PC-9 (cell line): ENCODE measurements around the gene HIRA. TPM values are rescaled to one million over a fixed set of nuclear protein-coding genes. Genes with fewer than 3 reads are reported as not detected.

Experiments used
- BruUV-seq: library from RNA; stranded (reverse); fragments of 400-500 nt; replicated peaks from 2 replicates; lab custom pipeline; 2021; lab: Mats Ljungman, UMichigan
- CTCF ChIA-PET: fragments of 300-600 bp; sonication (Branson Sonifier 250); formaldehyde crosslinking; loops from one replicate; lab custom pipeline; 2022; ENCODE audit warnings: antibody characterized with exemption; lab: Charles Lee
- POLR2A ChIA-PET: fragments of 300-600 bp; sonication (Branson Sonifier 250); formaldehyde crosslinking; loops from one replicate; lab custom pipeline; 2022; ENCODE audit warnings: antibody characterized with exemption; ENCODE audit not compliant: unreplicated experiment; lab: Charles Lee
- DNase-seq, 2 experiments: peaks; one replicate each; pipeline versions ENCODE4 v3.0.0 to v3.0.0-alpha.2; 2015 to 2022; ENCODE audit warnings: mixed read lengths in 1 of 2
- H2AFZ ChIP-seq: fragments of 200-600 bp; sonication (generic); 2 replicates; pipeline ENCODE4 v1.8.1; 2017; ENCODE audit warnings: antibody characterized with exemption
- H3F3A ChIP-seq: fragments of 200-600 bp; sonication (generic); 2 replicates; pipeline ENCODE4 v1.8.1; 2017; ENCODE audit warnings: antibody characterized with exemption, mild to moderate bottlenecking, low read depth; ENCODE audit not compliant: insufficient read depth
- H3K27ac ChIP-seq: fragments of 200-600 bp; sonication (generic); 2 replicates; pipeline ENCODE4 v1.6.1; 2016; ENCODE audit warnings: mixed run types
- H3K27me3 ChIP-seq: fragments of 200-600 bp; sonication (generic); 2 replicates; pipeline ENCODE4 v1.6.1; 2016; ENCODE audit warnings: low read depth, mixed run types; ENCODE audit not compliant: insufficient read depth
- H3K36me3 ChIP-seq: fragments of 200-600 bp; sonication (generic); 2 replicates; pipeline ENCODE4 v1.6.1; 2016; ENCODE audit warnings: low read depth, mixed run types
- H3K4me1 ChIP-seq: fragments of 200-600 bp; sonication (generic); replicated peaks from 2 replicates; pipeline ENCODE4 v1.6.1; 2016; ENCODE audit warnings: mixed run types; ENCODE audit not compliant: insufficient read depth
- H3K4me2 ChIP-seq: fragments of 200-600 bp; sonication (generic); 2 replicates; pipeline ENCODE4 v1.6.1; 2017; ENCODE audit warnings: mixed run types
- H3K4me3 ChIP-seq: fragments of 200-600 bp; sonication (generic); 2 replicates; pipeline ENCODE4 v1.6.1; 2016; ENCODE audit warnings: mixed run types
- H3K79me2 ChIP-seq: fragments of 200-600 bp; sonication (generic); 2 replicates; pipeline ENCODE4 v1.6.1; 2017; ENCODE audit warnings: low read depth, mixed run types
- H3K9me2 ChIP-seq: fragments of 200-600 bp; sonication (generic); 2 replicates; pipeline ENCODE4 v1.8.1; 2017; ENCODE audit warnings: mild to moderate bottlenecking; ENCODE audit not compliant: insufficient read depth
- H3K9me3 ChIP-seq: fragments of 200-600 bp; sonication (generic); 2 replicates; pipeline ENCODE4 v1.8.1; 2016; ENCODE audit warnings: low read depth; ENCODE audit not compliant: insufficient read depth
- H4K20me1 ChIP-seq: fragments of 200-600 bp; sonication (generic); 2 replicates; pipeline ENCODE4 v1.8.1; 2017; ENCODE audit not compliant: insufficient read depth
- CTCF ChIP-seq: fragments of 200-600 bp; sonication (generic); conservative IDR thresholded peaks from 2 replicates; pipeline ENCODE4 v1.6.1; 2017; ENCODE audit warnings: mixed run types, antibody characterized with exemption, mild to moderate bottlenecking, moderate library complexity
- EZH2 ChIP-seq: fragments of 200-600 bp; sonication (generic); IDR thresholded peaks from 2 replicates; pipeline ENCODE4 v1.8.0; 2017; ENCODE audit warnings: antibody characterized with exemption, low read depth
- intact Hi-C: fragments of 100-400 bp; cut with micrococcal nuclease; formaldehyde crosslinking; loops from one replicate; pipeline ENCODE4 v1.10.0; 2022; ENCODE audit not compliant: unreplicated experiment
- total RNA-seq: library from RNA; stranded (reverse); gene quantifications from 2 replicates; pipeline ENCODE4 v1.2.3, GENCODE V29; 2021

The HIRA gene
- total RNA-seq, 1 experiment from 2014 or later: 19.2 TPM

- H4K20me1 ChIP-seq: no peaks in the 10 kb centered on the region
- no peaks in the 10 kb centered on the region for H3K27me3 ChIP-seq
- TF ChIP-seq EZH2: no peak
- no peak for TF ChIP-seq CTCF
- no peak overlapping the region for H2AFZ ChIP-seq
- no peaks in the 10 kb centered on the region for H3K9me2 ChIP-seq
- H3K36me3 ChIP-seq: no peaks in the 10 kb centered on the region
- H3F3A ChIP-seq: no peaks in the 10 kb centered on the region
- no TSS peak for BruUV-seq
- POLR2A ChIA-PET: no interaction called here
- H3K79me2 ChIP-seq: no peaks in the 10 kb centered on the region
- intact Hi-C loops: no loop called here
- H3K9me3 ChIP-seq: no peaks in the 10 kb centered on the region
- no peak overlapping the region for H3K27ac ChIP-seq
- H3K4me1 ChIP-seq: no peaks in the 10 kb centered on the region
- no peak for DNase-seq
- H3K4me2 ChIP-seq: no peak overlapping the region
- no peak overlapping the region for H3K4me3 ChIP-seq
- CTCF ChIA-PET: interaction anchor here (0.5 kb wide), 1 partner anchor 54 kb away, joined by 4 read pairs; no protein-coding TSS in a partner anchor
Measured at GRCh38 chr22:19360862-19361261, 70.7 kb downstream of the HIRA start.

- intact Hi-C loops: no loop called here
- H3K9me2 ChIP-seq: no peaks in the 10 kb centered on the region
- no peak overlapping the region for H3K4me3 ChIP-seq
- DNase-seq: no peak
- H3F3A ChIP-seq: no peaks in the 10 kb centered on the region
- CTCF ChIA-PET: interaction anchor here (0.5 kb wide), 1 partner anchor 55 kb away, joined by 4 read pairs; no protein-coding TSS in a partner anchor
- H3K27me3 ChIP-seq: no peaks in the 10 kb centered on the region
- H4K20me1 ChIP-seq: no peaks in the 10 kb centered on the region
- no peak overlapping the region for H2AFZ ChIP-seq
- H3K27ac ChIP-seq: no peak overlapping the region
- H3K4me1 ChIP-seq: no peaks in the 10 kb centered on the region
- POLR2A ChIA-PET: no interaction called here
- no TSS peak for BruUV-seq
- no peaks in the 10 kb centered on the region for H3K9me3 ChIP-seq
- H3K4me2 ChIP-seq: no peak overlapping the region
- TF ChIP-seq CTCF: no peak
- H3K79me2 ChIP-seq: no peaks in the 10 kb centered on the region
- H3K36me3 ChIP-seq: no peaks in the 10 kb centered on the region
Measured at GRCh38 chr22:19360300-19360792, 71.2 kb downstream of the HIRA start.

- Histone ChIP-seq H3K79me2 (no peaks in the 10 kb centered on the region), H3K27me3 (no peaks in the 10 kb centered on the region), H3K4me3 (no peak overlapping the region), H3K4me1 (no peaks in the 10 kb centered on the region), H3F3A (no peaks in the 10 kb centered on the region), H4K20me1 (no peaks in the 10 kb centered on the region), H2AFZ (no peak overlapping the region), H3K27ac (no peak overlapping the region), H3K4me2 (no peak overlapping the region), H3K36me3 (no peaks in the 10 kb centered on the region), H3K9me3 (no peaks in the 10 kb centered on the region), H3K9me2 (no peaks in the 10 kb centered on the region)
- POLR2A ChIA-PET: no interaction called here
- intact Hi-C loops: no loop called here
- TF ChIP-seq EZH2 (no peak), CTCF (no peak)
- CTCF ChIA-PET: no interaction called here
- DNase-seq: no peak
- no TSS peak for BruUV-seq
Measured at GRCh38 chr22:19359554-19360299, 71.8 kb downstream of the HIRA start.
